GM23248 (cell line): ENCODE measurements around the gene METRNL. TPM values are rescaled to one million over a fixed set of nuclear protein-coding genes. Genes with fewer than 3 reads are reported as not detected.
"Not testable (repeated sequence)": the region's sequence is repeated elsewhere in the genome, so short reads cannot be mapped to it uniquely, and the experiment has no call there.

Experiments
- DNase-seq: peaks from one replicate; pipeline ENCODE4 v3.0.0-alpha.2; 2015
- H2AFZ ChIP-seq: fragments of 200-600 bp; sonication (generic); 2 replicates; pipeline ENCODE4 v1.6.1; 2016; ENCODE audit warnings: antibody characterized with exemption
- H3F3A ChIP-seq: fragments of 200-600 bp; sonication (generic); 2 replicates; pipeline ENCODE4 v1.6.1; 2016; ENCODE audit warnings: mild to moderate bottlenecking, antibody characterized with exemption, mixed run types; ENCODE audit not compliant: insufficient read depth
- H3K27ac ChIP-seq: fragments of 200-600 bp; sonication (generic); 2 replicates; pipeline ENCODE4 v1.5.1; 2016; ENCODE audit warnings: mild to moderate bottlenecking
- H3K27me3 ChIP-seq: fragments of 200-600 bp; sonication (generic); replicated peaks from 2 replicates; pipeline ENCODE4 v1.6.1; 2016; ENCODE audit warnings: mild to moderate bottlenecking; ENCODE audit not compliant: insufficient read depth
- H3K36me3 ChIP-seq: fragments of 200-600 bp; sonication (generic); 2 replicates; pipeline ENCODE4 v1.6.1; 2016; ENCODE audit warnings: low read depth, mild to moderate bottlenecking
- H3K4me1 ChIP-seq: fragments of 200-600 bp; sonication (generic); 2 replicates; pipeline ENCODE4 v1.6.1; 2016; ENCODE audit warnings: mild to moderate bottlenecking; ENCODE audit not compliant: insufficient read depth
- H3K4me2 ChIP-seq: fragments of 200-600 bp; sonication (generic); one replicate; pipeline ENCODE4 v1.6.1; 2016; ENCODE audit warnings: mild to moderate bottlenecking; ENCODE audit not compliant: unreplicated experiment
- H3K4me3 ChIP-seq: fragments of 200-600 bp; sonication (generic); 2 replicates; pipeline ENCODE4 v1.5.1; 2016; ENCODE audit warnings: mild to moderate bottlenecking
- H3K79me2 ChIP-seq: fragments of 200-600 bp; sonication (generic); 2 replicates; pipeline ENCODE4 v1.6.1; 2016; ENCODE audit warnings: mild to moderate bottlenecking; ENCODE audit not compliant: insufficient read depth
- H3K9ac ChIP-seq: fragments of 200-600 bp; sonication (generic); 2 replicates; pipeline ENCODE4 v1.6.1; 2016; ENCODE audit warnings: mild to moderate bottlenecking
- H3K9me2 ChIP-seq: fragments of 200-600 bp; sonication (generic); 2 replicates; pipeline ENCODE4 v1.6.1; 2016; ENCODE audit warnings: mixed run types, mild to moderate bottlenecking, moderate library complexity; ENCODE audit not compliant: insufficient read depth
- H3K9me3 ChIP-seq: fragments of 200-600 bp; sonication (generic); one replicate; pipeline ENCODE4 v1.6.1; 2017; ENCODE audit warnings: low read depth
- H4K20me1 ChIP-seq: fragments of 200-600 bp; sonication (generic); 2 replicates; pipeline ENCODE4 v1.6.0; 2016; ENCODE audit not compliant: insufficient read depth
- EZH2 ChIP-seq: fragments of 200-600 bp; sonication (generic); IDR thresholded peaks from 2 replicates; pipeline ENCODE4 v1.6.1; 2018; ENCODE audit warnings: antibody characterized with exemption, mild to moderate bottlenecking; ENCODE audit not compliant: insufficient read depth, poor library complexity, severe bottlenecking
- EZH2phosphoT487 ChIP-seq: fragments of 200-600 bp; sonication (generic); IDR thresholded peaks from 2 replicates; pipeline ENCODE4 v1.6.1; 2018; ENCODE audit warnings: antibody characterized with exemption, moderate library complexity, mild to moderate bottlenecking, low read depth; ENCODE audit not compliant: insufficient read depth
- WGBS, 2 experiments: methylation state at CpG; one replicate each; pipeline ENCODE4 v1.1.6; 2015 to 2017; ENCODE audit warnings: low lambda C conversion rate in 2 of 2, low coverage in 1 of 2; ENCODE audit errors: missing lambda C conversion rate in 2 of 2; 5-methylcytosine and 5-hydroxymethylcytosine counted together
- in situ Hi-C: fragments of 300-500 bp; cut with MboI; formaldehyde crosslinking; loops from 2 replicates; pipeline ENCODE4 v1.15.0; 2020
- polyA plus RNA-seq: library from polyadenylated mRNA; unstranded; fragments of >200 nt; fragmentation: Nextera tagmentation; extraction: Ambion mirVana; gene quantifications from 2 replicates; pipeline ENCODE4 v1.2.1, GENCODE V29; 2016
- total RNA-seq: library from RNA; depleted of rRNA; stranded (reverse); fragments of >200 nt; shearing (Covaris generic); gene quantifications from 2 replicates; pipeline ENCODE4 v1.2.3, GENCODE V29; 2014

The METRNL gene
- total and polyA plus RNA-seq, 2 experiments from 2014 or later = 28.4 to 305 TPM

DNA sequence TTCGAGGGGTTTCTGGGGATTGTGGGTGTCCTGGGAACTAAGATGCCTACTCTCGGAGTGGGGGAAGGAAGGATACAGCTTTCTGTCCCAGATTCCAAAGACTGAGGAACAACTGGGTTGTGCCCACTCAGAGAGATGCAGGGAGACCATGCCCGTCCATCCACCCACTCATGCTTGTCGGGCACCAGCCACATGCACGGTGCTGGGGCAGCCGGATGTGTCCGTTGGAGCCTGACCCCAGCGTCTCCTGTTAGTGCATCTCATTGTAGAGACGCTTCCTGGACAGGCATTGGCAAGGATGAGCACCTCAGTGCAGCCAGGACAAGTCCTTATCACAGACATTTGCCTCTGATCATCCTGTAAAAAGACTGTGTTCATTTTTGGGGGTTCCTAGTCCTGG, 58.1 kb downstream of the METRNL start:
- Histone ChIP-seq H3K4me1 (no peaks in the 10 kb centered on the region), H3K9ac (no peak overlapping the region), H3K4me2 (no peak overlapping the region), H3K36me3 (no peaks in the 10 kb centered on the region), H3K27ac (no peak overlapping the region), H3K4me3 (no peak overlapping the region), H3K9me3 (no peaks in the 10 kb centered on the region), H3K9me2 (no peaks in the 10 kb centered on the region), H3F3A (no peaks in the 10 kb centered on the region), H3K27me3 (no peaks in the 10 kb centered on the region), H4K20me1 (no peaks in the 10 kb centered on the region), H3K79me2 (no peaks in the 10 kb centered on the region), H2AFZ (no peak overlapping the region)
- 87% methylated on average over 9 of the region's 9 CpGs for WGBS, 2 experiments
- no peak for TF ChIP-seq EZH2phosphoT487
- TF ChIP-seq EZH2 = no peak
- DNase-seq = no peak
- in situ Hi-C loops = no loop called here

DNA sequence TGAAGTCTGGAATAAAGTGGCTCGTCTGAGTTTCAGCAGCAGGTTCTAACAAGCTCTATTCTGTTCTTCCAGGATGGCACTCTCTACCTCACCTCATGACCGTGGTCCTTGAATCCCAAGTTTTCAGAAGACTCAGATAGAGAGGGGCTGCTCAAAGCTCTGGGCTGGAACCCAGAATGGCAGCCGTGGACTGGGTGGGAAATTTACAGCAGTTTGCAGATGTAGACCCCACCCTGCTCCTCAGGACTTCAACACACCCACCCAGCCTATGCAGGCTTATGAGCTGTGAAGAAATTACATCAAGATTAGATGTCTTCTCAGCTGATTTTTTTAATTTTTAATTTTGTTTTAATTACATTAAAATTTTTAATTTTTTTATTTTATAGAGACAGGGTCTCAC, 59.4 kb downstream of the METRNL start:
- WGBS, 2 experiments = 81 to 92% methylated on average over 3 of the region's 3 CpGs
- Histone ChIP-seq H2AFZ (no peak overlapping the region), H3K4me2 (no peak overlapping the region), H3K79me2 (no peaks in the 10 kb centered on the region), H3K4me3 (no peak overlapping the region), H3K4me1 (peaks cover 3% of the 10 kb centered on the region; the same call in 1 of the 2 replicates), H3K36me3 (no peaks in the 10 kb centered on the region), H3K9me2 (no peaks in the 10 kb centered on the region), H3K9ac (no peak overlapping the region), H4K20me1 (no peaks in the 10 kb centered on the region), H3K27ac (no peak overlapping the region), H3F3A (peaks cover 6% of the 10 kb centered on the region), H3K27me3 (no peaks in the 10 kb centered on the region), H3K9me3 (no peaks in the 10 kb centered on the region)
- in situ Hi-C loops = no loop called here
- no peak for DNase-seq
- TF ChIP-seq EZH2phosphoT487 = no peak
- TF ChIP-seq EZH2 = no peak

DNA sequence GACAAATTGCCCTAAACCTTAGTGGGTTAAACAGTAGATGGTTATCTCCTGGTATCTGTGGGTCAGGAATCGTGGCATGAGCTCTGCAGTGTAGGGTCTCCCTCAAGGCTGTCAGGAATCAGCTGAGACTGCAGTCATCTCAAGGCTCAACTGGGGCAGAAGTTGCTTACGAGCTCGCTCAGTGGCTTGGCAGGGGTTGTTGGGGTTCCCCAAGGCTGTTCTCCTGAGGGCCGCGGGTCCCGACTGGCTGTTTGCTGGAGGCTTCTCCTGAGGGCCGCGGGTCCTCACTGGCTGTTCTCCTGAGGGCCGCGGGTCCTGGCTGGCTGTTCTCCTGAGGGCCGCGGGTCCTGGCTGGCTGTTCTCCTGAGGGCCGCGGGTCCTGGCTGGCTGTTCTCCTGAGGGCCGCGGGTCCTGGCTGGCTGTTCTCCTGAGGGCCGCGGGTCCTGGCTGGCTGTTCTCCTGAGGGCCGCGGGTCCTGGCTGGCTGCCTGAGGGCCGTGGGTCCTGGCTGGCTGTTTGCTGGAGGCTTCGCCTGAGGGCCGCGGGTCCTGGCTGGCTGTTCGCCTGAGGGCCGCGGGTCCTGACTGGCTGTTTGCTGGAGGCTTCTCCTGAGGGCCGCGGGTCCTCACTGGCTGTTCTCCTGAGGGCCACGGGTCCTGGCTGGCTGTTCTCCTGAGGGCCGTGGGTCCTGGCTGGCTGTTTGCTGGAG, 60.3 kb downstream of the METRNL start:
- H4K20me1 ChIP-seq, H3K9ac ChIP-seq, H3K4me3 ChIP-seq, H3K9me3 ChIP-seq, H3K9me2 ChIP-seq, H2AFZ ChIP-seq, H3K27ac ChIP-seq, H3K79me2 ChIP-seq, in situ Hi-C loops, H3K27me3 ChIP-seq, DNase-seq, H3K36me3 ChIP-seq, H3K4me2 ChIP-seq: not testable (repeated sequence)
- Histone ChIP-seq H3K4me1 (peaks cover 12% of the 10 kb centered on the region), H3F3A (peaks cover 12% of the 10 kb centered on the region)
- WGBS, 2 experiments = 69 to 94% methylated on average over 6 to 22 of the region's 31 CpGs

DNA sequence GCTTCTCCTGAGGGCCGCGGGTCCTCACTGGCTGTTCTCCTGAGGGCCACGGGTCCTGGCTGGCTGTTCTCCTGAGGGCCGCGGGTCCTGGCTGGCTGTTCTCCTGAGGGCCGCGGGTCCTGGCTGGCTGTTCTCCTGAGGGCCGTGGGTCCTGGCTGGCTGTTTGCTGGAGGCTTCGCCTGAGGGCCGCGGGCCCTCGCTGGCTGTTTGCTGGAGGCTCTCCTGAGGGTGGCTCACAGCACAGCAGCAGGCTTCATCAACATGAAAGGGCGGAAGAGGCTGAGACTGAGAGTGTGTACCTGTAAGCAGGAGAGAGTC, 60.8 kb downstream of the METRNL start:
- in situ Hi-C loops, H3K9ac ChIP-seq, DNase-seq, H3K36me3 ChIP-seq, H3K27me3 ChIP-seq, H4K20me1 ChIP-seq, H3K4me3 ChIP-seq, H3K9me2 ChIP-seq, H3K79me2 ChIP-seq, H2AFZ ChIP-seq, H3K9me3 ChIP-seq, H3K4me2 ChIP-seq, H3K27ac ChIP-seq: not testable (repeated sequence)
- Histone ChIP-seq H3K4me1 (peaks cover 17% of the 10 kb centered on the region), H3F3A (peaks cover 17% of the 10 kb centered on the region)
- 91 to 100% methylated on average over 4 to 13 of the region's 13 CpGs for WGBS, 2 experiments

DNA sequence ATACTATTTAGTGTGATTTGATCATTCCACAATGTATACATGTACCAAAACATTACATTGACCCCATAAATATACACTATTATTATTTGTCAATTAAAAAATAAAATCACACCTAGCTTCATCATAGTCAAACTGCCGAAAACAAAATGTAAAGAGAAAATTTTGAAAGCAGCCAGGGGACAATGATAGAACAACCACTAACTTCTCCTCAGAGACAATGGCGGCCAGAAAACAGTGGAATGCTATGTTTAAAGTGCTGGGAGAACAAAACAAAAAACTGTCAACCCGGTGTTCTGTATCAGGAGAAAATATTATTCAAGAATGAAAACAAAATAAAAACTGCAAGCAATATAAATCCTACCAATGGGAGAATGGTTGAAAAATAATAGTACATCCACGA, 63.2 kb downstream of the METRNL start:
- H3K27ac ChIP-seq = no peak overlapping the region
- no peaks in the 10 kb centered on the region for H3K27me3 ChIP-seq
- in situ Hi-C loops = no loop called here
- H4K20me1 ChIP-seq = no peaks in the 10 kb centered on the region
- peaks cover 20% of the 10 kb centered on the region for H3K4me1 ChIP-seq
- no peak overlapping the region for H3K4me3 ChIP-seq
- no peak overlapping the region for H2AFZ ChIP-seq
- H3K9ac ChIP-seq = no peak overlapping the region
- no peak overlapping the region for H3K4me2 ChIP-seq
- no peak for DNase-seq
- no peaks in the 10 kb centered on the region for H3K79me2 ChIP-seq
- no peaks in the 10 kb centered on the region for H3K9me3 ChIP-seq
- WGBS, 2 experiments = 93 to 96% methylated on average over 4 of the region's 4 CpGs
- H3K9me2 ChIP-seq = no peaks in the 10 kb centered on the region
- no peaks in the 10 kb centered on the region for H3K36me3 ChIP-seq
- peaks cover 24% of the 10 kb centered on the region for H3F3A ChIP-seq
- TF ChIP-seq EZH2phosphoT487 (no peak), EZH2 (no peak)
